Measurements from ENCODE around the gene NDUFS8. TPM values are rescaled to one million over a fixed set of nuclear protein-coding genes. Genes with fewer than 3 reads are reported as not detected.
A peak's percentile ranks its signal among the peaks of the same experiment; 100 is the strongest.

Gene NDUFS8
- total RNA-seq, 2 experiments from 2014 or later: 161 TPM

DNA sequence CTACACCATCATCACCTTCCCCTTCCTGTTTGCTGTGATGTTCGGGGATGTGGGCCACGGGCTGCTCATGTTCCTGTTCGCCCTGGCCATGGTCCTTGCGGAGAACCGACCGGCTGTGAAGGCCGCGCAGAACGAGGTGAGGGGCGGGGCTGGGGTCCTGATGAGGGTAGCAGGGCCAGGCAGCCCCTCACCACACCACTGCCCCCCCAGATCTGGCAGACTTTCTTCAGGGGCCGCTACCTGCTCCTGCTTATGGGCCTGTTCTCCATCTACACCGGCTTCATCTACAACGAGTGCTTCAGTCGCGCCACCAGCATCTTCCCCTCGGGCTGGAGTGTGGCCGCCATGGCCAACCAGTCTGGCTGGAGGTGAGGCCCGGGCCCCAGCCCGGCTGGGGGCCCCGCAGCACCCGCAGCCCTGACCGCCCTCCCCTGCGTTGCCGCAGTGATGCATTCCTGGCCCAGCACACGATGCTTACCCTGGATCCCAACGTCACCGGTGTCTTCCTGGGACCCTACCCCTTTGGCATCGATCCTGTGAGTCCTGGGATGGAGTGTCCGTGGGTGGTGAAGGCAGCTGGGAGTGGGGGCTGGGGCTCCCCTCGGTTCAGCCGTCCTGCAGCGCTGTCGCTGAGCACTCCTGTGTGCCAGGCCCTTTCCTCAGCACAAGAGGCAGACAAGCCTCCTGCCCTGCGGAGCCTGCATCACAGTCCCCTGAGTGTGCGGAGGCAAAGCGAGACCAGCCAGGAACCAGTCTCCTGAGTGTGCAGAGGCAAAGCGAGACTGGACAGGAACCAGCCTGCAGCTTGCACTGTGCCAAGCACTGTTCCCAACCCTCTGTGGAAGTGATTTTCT lies 17.2 kb downstream of the NDUFS8 start:
- Mint-ChIP-seq H3K27ac (no peak overlapping the region), H3K36me3 (peaks cover 21% of the 10 kb centered on the region), H3K9me3 (ENCODE audit: low read depth) (no peaks in the 10 kb centered on the region), H3K4me3 (no peak overlapping the region), H3K4me1 (no peaks in the 10 kb centered on the region), H3K27me3 (no peaks in the 10 kb centered on the region)
- ATAC-seq (no peak), DNase-seq (no peak)
- CTCF ChIA-PET: no interaction called here

DNA sequence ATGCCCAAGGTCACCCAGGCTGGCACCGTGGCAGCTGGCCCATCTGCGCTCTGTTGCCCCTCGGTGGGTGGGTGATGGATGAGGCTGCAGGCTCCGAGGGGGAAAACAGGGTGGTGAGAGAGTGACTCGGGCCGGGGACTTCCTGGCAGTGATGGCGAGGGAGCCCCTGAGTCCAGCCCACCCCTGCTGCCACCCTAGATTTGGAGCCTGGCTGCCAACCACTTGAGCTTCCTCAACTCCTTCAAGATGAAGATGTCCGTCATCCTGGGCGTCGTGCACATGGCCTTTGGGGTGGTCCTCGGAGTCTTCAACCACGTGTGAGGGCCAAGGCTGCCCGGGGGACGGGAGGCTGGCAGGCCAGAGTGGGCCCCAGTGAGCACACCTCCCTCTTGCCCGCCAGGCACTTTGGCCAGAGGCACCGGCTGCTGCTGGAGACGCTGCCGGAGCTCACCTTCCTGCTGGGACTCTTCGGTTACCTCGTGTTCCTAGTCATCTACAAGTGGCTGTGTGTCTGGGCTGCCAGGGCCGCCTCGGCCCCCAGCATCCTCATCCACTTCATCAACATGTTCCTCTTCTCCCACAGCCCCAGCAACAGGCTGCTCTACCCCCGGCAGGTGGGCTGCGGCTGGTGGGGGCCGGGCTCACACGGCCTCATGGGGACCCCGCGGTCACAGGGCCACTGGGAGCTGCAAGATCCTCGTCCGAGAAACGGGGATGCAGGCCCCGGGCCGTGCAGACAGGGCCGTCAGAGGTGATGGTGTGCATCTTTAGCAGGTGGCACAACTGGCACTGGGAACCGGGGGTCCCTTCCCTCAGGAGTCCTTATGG lies 18.4 kb downstream of the NDUFS8 start:
- ATAC-seq (no peak), DNase-seq (no peak)
- H3K4me1 Mint-ChIP-seq: no peaks in the 10 kb centered on the region
- no peak overlapping the region for H3K27ac Mint-ChIP-seq
- CTCF ChIA-PET: no interaction called here
- H3K27me3 Mint-ChIP-seq: no peaks in the 10 kb centered on the region
- no peaks in the 10 kb centered on the region for H3K9me3 Mint-ChIP-seq (ENCODE audit: low read depth)
- H3K4me3 Mint-ChIP-seq: no peak overlapping the region
- H3K36me3 Mint-ChIP-seq: peaks cover 21% of the 10 kb centered on the region

DNA sequence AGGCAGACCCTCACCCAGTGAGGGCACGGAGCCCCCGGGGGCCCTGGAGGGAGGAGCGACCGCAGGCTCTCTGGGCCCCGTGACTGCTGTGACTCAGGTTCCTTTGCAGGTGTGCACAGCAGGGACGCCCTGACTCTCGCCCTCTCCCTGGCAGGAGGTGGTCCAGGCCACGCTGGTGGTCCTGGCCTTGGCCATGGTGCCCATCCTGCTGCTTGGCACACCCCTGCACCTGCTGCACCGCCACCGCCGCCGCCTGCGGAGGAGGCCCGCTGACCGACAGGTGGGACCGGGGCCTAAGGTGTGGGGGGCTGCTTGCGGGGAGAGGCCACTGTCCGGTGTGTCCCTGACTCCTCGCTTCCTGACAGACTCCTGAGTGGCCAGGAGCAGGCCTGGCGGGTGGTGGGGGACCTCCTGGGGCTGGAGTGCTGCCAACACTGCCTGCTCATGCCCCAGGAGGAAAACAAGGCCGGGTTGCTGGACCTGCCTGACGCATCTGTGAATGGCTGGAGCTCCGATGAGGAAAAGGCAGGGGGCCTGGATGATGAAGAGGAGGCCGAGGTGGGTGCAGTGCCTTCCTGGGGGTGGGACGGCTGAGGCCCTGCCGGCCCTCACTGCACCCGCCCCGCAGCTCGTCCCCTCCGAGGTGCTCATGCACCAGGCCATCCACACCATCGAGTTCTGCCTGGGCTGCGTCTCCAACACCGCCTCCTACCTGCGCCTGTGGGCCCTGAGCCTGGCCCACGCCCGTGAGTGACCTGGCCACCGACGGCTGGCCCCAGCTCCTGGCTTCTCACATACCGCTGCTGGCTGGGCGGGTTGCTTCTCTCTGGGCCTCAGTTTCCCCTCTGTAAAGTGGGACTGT lies 19.3 kb downstream of the NDUFS8 start:
- DNase-seq (no peak), ATAC-seq (no peak)
- Mint-ChIP-seq H3K9me3 (ENCODE audit: low read depth) (no peaks in the 10 kb centered on the region), H3K4me1 (no peaks in the 10 kb centered on the region), H3K4me3 (no peak overlapping the region), H3K27me3 (no peaks in the 10 kb centered on the region), H3K36me3 (peaks cover 21% of the 10 kb centered on the region), H3K27ac (no peak overlapping the region)
- CTCF ChIA-PET: no interaction called here

DNA sequence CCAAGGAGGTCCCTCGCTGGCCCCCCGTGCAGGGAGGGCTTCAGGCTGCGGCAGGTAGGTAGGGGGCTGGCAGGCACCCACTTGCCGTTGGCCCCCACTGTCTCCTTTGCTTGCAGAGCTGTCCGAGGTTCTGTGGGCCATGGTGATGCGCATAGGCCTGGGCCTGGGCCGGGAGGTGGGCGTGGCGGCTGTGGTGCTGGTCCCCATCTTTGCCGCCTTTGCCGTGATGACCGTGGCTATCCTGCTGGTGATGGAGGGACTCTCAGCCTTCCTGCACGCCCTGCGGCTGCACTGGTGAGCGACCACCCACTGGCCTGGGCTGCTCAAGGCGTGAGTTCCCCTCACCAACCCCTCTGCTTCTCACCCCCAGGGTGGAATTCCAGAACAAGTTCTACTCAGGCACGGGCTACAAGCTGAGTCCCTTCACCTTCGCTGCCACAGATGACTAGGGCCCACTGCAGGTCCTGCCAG lies 19.9 kb downstream of the NDUFS8 start:
- H3K4me1 Mint-ChIP-seq: no peaks in the 10 kb centered on the region
- CTCF ChIA-PET: no interaction called here
- peaks cover 21% of the 10 kb centered on the region for H3K36me3 Mint-ChIP-seq
- DNase-seq (no peak), ATAC-seq (no peak)
- no peak overlapping the region for H3K4me3 Mint-ChIP-seq
- H3K9me3 Mint-ChIP-seq (ENCODE audit: low read depth): no peaks in the 10 kb centered on the region
- no peak overlapping the region for H3K27ac Mint-ChIP-seq
- no peaks in the 10 kb centered on the region for H3K27me3 Mint-ChIP-seq

DNA sequence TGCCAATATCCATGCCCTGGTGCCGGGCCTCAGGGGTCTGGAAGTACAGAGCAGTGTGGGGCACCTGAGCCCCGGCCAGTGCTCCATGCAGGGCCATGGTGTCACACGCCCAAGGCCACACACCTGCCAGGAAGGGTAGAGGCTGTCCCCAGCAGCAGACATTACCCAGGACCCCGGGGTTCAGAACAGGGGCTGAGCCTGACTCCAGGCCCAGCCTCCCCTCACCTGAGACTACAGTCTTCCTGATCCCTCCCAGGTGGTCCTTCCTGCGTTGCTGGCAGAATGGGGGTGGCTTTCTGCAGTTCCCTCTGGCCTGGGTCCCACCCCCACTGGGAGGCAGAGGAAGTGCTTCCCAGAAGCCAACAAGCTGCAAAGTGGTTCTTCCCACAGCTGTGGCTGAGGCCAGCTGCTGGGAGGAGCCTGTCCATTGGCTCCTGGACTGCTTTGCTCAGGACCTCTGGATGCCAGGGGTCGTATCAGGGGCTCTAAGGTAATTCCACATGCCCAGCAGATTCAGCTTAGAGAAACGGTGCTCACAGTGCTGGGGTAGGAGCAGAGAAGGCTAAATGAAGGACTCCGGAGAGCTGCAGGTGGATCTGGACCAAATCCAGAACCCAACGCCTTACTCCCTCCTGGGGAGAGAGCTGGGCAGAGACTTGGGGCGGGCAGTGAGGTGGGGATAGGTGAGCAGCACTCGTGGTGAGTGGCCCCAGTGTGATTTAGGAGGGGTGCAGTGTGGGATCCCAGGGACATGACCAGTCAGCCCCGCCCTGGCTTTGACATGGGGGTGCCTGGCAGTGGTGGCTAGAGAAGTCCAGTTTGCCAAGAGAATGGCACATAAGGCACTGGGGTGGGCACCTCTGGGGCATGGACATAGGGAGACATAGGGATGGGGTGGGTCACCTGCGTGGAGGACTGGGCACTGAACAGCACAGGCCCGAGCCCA lies 21.0 kb downstream of the NDUFS8 start:
- Mint-ChIP-seq H3K36me3 (peaks cover 19% of the 10 kb centered on the region), H3K4me3 (no peak overlapping the region), H3K27me3 (no peaks in the 10 kb centered on the region), H3K27ac (peak overlapping the region; percentile 0), H3K9me3 (ENCODE audit: low read depth) (no peaks in the 10 kb centered on the region), H3K4me1 (no peaks in the 10 kb centered on the region)
- CTCF ChIA-PET: no interaction called here
- no peak for DNase-seq
- no peak for ATAC-seq

DNA sequence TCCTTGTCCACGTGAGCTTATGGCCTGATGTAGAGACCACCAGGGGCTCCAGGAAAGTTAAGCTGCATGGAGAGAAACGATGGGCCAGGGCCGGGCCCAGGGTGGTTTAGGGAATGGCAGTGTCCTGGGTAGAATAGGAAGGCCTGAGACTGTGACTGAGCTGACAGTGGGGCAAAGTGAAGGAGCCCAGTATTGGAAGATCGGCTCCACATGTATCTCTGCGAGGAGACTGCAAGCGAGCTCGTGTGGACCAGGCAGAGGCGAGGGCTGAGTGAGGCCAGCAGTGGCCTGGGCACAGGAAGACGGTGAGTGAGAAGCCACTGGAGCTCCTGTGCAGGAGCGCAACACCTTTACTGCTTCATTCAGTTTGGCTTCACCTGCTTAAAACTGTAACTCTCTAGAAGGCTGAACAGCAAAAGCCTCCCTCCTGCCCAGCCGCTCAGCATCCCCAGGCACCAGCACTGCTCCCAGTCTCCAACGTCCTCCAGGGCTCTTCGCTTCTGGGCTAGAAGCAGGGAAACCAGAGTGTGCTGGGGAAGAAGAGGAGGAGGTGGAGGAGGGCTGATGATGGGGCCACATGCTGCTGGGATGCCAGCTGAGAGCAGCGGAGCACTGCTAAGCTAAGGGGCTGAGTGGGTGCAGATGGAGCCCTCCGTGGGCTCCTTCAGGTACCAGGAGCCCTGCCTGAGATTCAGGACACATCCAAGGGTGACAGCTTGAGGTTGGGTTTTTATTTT lies 21.8 kb downstream of the NDUFS8 start:
- DNase-seq: no peak
- Mint-ChIP-seq H3K9me3 (ENCODE audit: low read depth) (no peaks in the 10 kb centered on the region), H3K4me1 (no peaks in the 10 kb centered on the region), H3K36me3 (peaks cover 16% of the 10 kb centered on the region), H3K4me3 (no peak overlapping the region), H3K27me3 (no peaks in the 10 kb centered on the region), H3K27ac (peak overlapping the region; percentile 0)
- no peak for ATAC-seq
- CTCF ChIA-PET: no interaction called here

DNA sequence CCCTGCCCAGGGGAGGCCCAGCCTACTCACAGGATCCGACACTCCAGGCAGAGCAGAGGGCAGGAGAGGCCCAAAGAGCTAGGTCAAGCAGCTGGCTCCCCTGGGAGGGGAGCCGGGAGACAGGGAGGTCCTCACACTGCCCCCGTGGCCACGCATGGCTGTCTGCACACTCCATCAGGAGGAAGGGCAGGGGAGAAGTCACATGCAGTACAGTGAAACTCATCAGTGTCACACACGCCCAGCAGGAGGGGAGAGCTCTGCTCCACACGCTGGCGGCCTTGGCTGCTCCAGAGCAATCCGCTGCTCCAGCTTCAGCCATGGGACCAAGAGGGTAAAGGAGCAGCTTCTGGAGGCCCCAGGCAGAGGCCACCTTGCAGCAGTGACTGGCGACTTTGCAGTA lies 22.6 kb downstream of the NDUFS8 start:
- H3K4me3 Mint-ChIP-seq: no peak overlapping the region
- H3K9me3 Mint-ChIP-seq (ENCODE audit: low read depth): no peaks in the 10 kb centered on the region
- H3K27ac Mint-ChIP-seq: no peak overlapping the region
- no peaks in the 10 kb centered on the region for H3K27me3 Mint-ChIP-seq
- DNase-seq (no peak), ATAC-seq (no peak)
- peaks cover 15% of the 10 kb centered on the region for H3K36me3 Mint-ChIP-seq
- H3K4me1 Mint-ChIP-seq: no peaks in the 10 kb centered on the region
- CTCF ChIA-PET: no interaction called here

DNA sequence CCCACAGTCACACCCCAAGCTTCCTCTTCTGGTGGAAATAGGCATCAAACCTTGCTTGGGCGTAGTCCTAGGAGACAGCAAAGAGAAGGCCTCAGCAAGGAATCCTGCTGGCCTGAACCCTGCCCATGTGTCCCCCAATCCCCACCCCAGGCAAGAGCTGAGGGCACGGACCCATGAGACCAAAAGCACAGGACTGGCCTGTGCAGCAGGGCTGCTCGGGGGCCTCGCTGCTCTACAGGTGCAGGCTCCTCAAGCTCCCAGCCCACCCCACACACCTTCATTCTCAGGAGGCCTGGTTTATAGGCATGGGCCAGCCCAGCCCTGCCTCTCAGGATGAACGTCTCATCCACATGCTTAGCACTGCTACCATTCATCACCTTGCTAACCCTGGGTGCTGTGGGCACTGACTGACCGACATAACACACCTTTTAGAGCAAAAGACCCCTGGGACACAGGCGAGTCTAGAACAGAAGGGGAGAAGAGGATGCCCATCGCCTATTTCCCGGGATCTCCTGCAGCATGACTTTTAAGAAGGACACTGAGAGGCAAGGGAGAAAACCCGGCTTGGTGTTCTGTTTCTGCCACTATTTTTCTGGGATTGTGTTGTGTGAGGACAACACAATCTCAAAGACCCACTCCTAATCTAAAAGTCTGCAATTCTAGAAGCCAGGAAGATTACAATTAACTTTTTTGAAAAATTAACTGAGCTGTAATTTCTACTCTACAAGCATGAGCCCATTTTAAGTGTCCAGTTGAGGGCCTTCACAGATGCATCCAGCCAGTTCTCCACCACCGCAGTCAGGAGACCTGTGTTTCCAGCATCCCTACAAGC lies 23.7 kb downstream of the NDUFS8 start:
- Mint-ChIP-seq H3K27me3 (no peaks in the 10 kb centered on the region), H3K4me3 (no peak overlapping the region), H3K9me3 (ENCODE audit: low read depth) (no peaks in the 10 kb centered on the region), H3K36me3 (peaks cover 12% of the 10 kb centered on the region), H3K27ac (no peak overlapping the region), H3K4me1 (no peaks in the 10 kb centered on the region)
- no peak for ATAC-seq
- no peak for DNase-seq
- CTCF ChIA-PET: no interaction called here

DNA sequence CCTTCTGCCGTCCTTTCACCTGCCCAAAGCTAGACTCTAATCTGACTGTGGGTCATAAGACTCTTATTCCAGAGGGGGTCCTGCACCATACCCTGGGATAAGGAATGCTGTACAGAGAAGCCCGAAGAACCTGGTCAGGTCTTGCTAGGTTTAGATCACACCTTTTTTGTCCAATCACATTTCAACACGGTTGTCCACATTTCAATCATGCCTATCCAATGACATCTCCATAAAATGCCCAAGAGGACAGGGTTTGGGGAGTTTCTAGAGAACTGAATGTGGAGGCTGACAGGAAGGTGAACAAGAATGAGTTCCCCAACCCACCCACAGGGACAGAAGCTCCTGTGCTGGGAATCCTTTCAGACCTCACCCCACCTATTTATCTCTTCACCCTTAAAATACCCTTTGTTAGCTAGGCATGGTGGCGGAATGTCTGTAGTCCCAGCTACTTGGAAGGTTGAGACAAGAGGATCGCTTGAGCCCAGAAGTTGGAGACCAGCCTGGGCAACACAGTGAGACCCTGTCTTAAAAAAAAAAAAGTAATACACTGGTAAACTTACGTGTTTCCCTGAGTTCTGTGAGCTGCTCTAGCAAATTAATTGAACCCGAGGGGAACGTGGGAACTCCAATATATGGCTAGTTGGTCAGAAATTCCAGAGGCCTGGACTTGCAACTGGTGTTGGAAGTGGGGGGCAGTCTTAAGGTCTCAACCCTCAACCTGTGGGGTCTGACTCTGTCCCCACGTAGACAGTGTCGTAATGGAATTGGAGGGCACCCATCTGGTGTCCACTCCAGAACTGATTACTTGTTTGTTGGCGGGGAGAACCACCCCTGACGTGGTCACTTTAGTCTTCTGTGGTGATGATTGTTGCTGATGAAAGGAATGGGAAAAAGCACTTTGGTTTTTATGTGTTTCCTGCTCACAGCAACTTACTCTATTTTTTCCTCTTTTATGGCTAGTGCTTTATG lies 26.1 kb downstream of the NDUFS8 start:
- H3K27ac Mint-ChIP-seq: no peak overlapping the region
- CTCF ChIA-PET: no interaction called here

DNA sequence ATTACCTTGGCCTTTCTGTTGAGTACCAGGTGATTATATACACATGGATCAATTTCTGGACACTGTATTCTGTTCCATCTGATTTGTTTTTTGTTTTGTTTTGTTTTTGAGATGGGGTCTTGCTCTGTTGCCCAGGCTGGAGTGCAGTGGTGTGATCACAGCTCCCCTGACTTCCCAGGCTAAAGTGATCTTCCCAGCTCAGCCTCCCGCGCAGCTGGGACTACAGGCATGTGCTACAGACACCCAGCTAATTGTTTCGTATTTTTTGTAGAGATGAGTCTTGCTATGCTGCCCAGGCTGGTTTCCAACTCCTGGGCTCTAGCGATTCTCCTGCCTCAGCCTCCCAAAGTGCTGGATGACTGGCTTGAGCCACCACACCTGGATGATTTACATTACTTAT lies 27.3 kb downstream of the NDUFS8 start:
- peak overlapping the region; percentile 49 for H3K27ac Mint-ChIP-seq
- DNase-seq (no peak), ATAC-seq (no peak)
- no peaks in the 10 kb centered on the region for H3K4me1 Mint-ChIP-seq
- H3K27me3 Mint-ChIP-seq: no peaks in the 10 kb centered on the region
- CTCF ChIA-PET: no interaction called here
- no peaks in the 10 kb centered on the region for H3K36me3 Mint-ChIP-seq
- no peak overlapping the region for H3K4me3 Mint-ChIP-seq
- H3K9me3 Mint-ChIP-seq (ENCODE audit: low read depth): no peaks in the 10 kb centered on the region

More for the DNA sequence above, 26.1 kb downstream of the NDUFS8 start:
- Mint-ChIP-seq H3K36me3 (peaks cover 2% of the 10 kb centered on the region), H3K27me3 (no peaks in the 10 kb centered on the region), H3K9me3 (ENCODE audit: low read depth) (no peaks in the 10 kb centered on the region), H3K4me3 (no peak overlapping the region), H3K4me1 (no peaks in the 10 kb centered on the region)
- DNase-seq: no peak
- no peak for ATAC-seq

DNA sequence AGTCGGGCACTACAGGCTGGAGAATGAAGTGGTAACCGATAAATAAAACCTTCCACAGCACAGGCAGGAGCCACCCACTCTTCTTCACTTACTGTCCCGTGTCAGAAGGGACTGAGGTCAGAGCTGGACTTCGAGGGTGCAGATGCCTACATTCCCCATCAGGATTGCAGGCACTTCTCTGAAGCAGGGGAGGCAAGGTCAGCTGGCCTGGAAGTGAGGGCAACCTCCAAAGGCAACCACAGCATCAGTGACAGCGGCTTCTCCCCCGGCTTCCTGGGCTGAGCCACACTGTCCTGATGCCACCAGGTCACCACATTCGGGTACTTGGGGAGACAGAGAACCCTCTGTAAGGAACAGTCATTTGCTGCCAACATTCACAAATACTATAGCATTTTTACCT lies 31.0 kb downstream of the NDUFS8 start:
- Mint-ChIP-seq H3K4me3 (no peak overlapping the region), H3K27ac (no peak overlapping the region), H3K9me3 (ENCODE audit: low read depth) (no peaks in the 10 kb centered on the region), H3K36me3 (no peaks in the 10 kb centered on the region), H3K4me1 (no peaks in the 10 kb centered on the region), H3K27me3 (no peaks in the 10 kb centered on the region)
- no peak for DNase-seq
- ATAC-seq: no peak
- CTCF ChIA-PET: interaction anchor here (1.1 kb wide), 1 partner anchor 10 kb away, joined by 3 read pairs; no protein-coding TSS in a partner anchor

All from activated CD8-positive, alpha-beta memory T cell treated with anti-CD3 and anti-CD28 coated beads, Interleukin-2, amount 10 ng/mL, durations not matched to agents 7 days and 5 days (primary cell).